WI38 (cell line): ENCODE measurements around the gene NECAB2.

Experiments
- H3K4me3 ChIP-seq: 2 replicates; pipeline ENCODE4 v1.5.1; 2011; ENCODE audit warnings: low read depth, mild to moderate bottlenecking, control low read depth, low read length
- CTCF ChIP-seq: IDR thresholded peaks from 2 replicates; pipeline ENCODE4 v1.5.1; 2012; ENCODE audit warnings: low read depth, mild to moderate bottlenecking, control low read depth, low read length

NECAB2 gene

GRCh38 chr16:83990492-83990891 is 22.4 kb downstream of the NECAB2 start:
- no peak overlapping the region for H3K4me3 ChIP-seq
- no peak for TF ChIP-seq CTCF

GRCh38 chr16:83992624-83993023 is 24.6 kb downstream of the NECAB2 start:
- no peak for TF ChIP-seq CTCF
- H3K4me3 ChIP-seq: no peak overlapping the region

DNA sequence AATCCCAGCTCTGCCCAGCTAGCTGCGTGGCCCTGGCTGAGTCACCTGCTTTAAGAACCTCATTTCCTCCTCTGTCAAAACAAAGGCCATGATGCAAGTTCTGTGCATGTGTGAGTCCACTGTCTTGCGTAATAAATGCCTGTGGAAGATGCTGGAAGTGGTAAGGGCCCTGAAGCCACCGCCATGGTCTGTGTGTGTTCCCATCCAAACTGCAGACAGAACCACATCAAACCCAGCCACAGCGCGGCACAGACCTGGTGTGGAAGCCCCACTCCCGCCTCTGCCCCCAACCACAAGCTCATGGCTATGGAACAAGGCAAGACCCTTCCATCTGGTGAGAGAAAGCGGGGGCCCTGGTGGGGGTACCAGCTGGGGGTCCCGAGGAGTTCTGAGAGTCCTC is 26.0 kb downstream of the NECAB2 start:
- no peak overlapping the region for H3K4me3 ChIP-seq
- TF ChIP-seq CTCF: no peak

GRCh38 chr16:83994703-83995102 is 26.7 kb downstream of the NECAB2 start:
- H3K4me3 ChIP-seq: no peak overlapping the region
- TF ChIP-seq CTCF: no peak

- H3K4me3 ChIP-seq: no peak overlapping the region
- TF ChIP-seq CTCF: no peak
Observed at GRCh38 chr16:83995754-83996153, 27.7 kb downstream of the NECAB2 start.

DNA sequence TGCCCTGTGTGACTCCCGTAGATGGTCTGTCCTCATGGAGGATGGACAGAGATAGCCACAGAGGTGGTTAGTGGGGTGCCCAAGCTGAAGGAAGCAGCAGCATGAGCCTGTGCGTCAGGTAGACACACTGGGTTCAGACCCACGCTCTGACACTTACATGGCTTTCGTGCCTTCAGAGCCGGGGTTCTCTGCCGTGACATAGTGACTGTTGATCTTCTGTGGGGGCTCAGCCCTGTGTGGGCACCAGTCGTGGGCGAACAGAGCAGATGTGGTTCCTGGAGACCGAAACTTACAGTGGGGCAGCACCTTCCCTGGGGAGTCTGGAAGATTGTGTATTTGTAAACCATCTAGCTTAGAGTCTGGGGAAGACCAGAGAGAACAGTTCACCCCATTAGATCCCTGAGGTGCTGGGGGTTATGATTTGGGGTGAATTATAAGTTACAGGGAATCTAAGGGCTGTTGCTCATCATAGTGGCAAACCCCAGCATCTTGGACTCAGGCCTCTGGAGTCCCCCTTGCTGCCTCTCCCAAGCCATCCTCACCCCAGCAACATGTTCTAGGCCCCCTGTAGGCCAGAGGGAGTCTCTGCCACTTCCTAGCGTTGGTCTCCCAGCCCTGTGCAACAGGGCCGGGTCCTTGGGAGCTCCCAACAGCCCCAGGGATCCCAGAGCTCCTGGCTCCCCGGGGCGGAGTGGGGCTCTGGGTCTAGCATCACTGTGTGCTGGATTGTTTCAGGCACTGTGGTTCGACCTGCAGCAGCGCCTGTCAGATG is 28.6 kb downstream of the NECAB2 start:
- H3K4me3 ChIP-seq: no peak overlapping the region
- no peak for TF ChIP-seq CTCF

DNA sequence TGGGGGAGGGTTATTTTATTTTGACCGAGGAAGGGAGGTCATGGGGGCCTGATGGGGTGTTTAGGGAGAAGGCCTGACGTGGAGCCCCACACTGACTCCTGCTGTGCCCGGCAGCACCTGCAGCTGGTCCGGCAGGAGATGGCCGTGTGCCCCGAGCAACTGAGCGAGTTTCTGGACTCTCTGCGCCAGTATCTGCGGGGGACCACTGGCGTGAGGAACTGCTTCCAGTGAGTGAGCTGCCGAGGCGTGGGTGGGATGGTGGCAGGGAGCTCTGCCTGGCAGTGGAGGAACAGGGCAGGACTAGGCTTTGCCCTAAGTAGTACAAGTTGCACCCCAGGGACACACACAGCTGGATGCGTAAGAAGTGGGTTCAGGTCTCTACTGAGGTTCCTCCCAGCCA is 30.0 kb downstream of the NECAB2 start:
- H3K4me3 ChIP-seq: no peak overlapping the region
- no peak for TF ChIP-seq CTCF
